Stomach (tissue), 9 donors: ENCODE data around the gene BCL6. TPM values are rescaled to one million over a fixed set of nuclear protein-coding genes. Genes with fewer than 3 reads are reported as not detected.

ENCODE experiments used
- DNase-seq, 2 donors: peaks; one replicate each; pipeline versions ENCODE4 v3.0.0 to v3.0.0-alpha.2; 2013 to 2019
- H3K27ac ChIP-seq, 5 donors: fragments of 200-600 bp in 4 of 5; sonication (generic) in 4 of 5; one replicate each; pipeline ENCODE4 v1.5.1; 2013 to 2019; ENCODE audit warnings: mild to moderate bottlenecking in 1 of 5, moderate library complexity in 1 of 5
- H3K27me3 ChIP-seq, 3 donors: fragments of 200-600 bp; sonication (generic); one replicate each; pipeline ENCODE4 v1.5.1; 2017 to 2019; ENCODE audit warnings: mixed run types in 1 of 3
- H3K36me3 ChIP-seq, 4 donors: fragments of 200-600 bp; sonication (generic); 1 replicate in 3 of 4; 2 replicates in 1 of 4; pipeline ENCODE4 v1.5.1; 2016 to 2019
- H3K4me1 ChIP-seq, 4 donors: fragments of 200-600 bp; sonication (generic); one replicate each; pipeline ENCODE4 v1.5.1; 2016 to 2019
- H3K4me3 ChIP-seq, 4 donors: fragments of 200-600 bp; sonication (generic) in 3 of 4; one replicate each; pipeline ENCODE4 v1.5.1; 2016 to 2019; ENCODE audit warnings: mild to moderate bottlenecking in 1 of 4
- H3K9me3 ChIP-seq, 4 donors: fragments of 200-600 bp; sonication (generic); one replicate each; pipeline ENCODE4 v1.5.1; 2016 to 2019
- EP300 ChIP-seq: sonication (generic); formaldehyde crosslinking; IDR thresholded peaks from one replicate; pipeline ENCODE4 v1.6.1; 2017; ENCODE audit warnings: antibody characterized with exemption
- POLR2A ChIP-seq, 4 donors: fragments of 450-650 bp; IDR thresholded peaks; one replicate each; pipeline ENCODE4 v1.6.1; 2016; ENCODE audit warnings: antibody characterized with exemption in 4 of 4, control low read depth in 2 of 4, mild to moderate bottlenecking in 1 of 4, moderate library complexity in 1 of 4
- POLR2AphosphoS5 ChIP-seq, 3 donors: sonication (generic); formaldehyde crosslinking; IDR thresholded peaks; one replicate each; pipeline ENCODE4 v1.6.1; 2016; ENCODE audit warnings: antibody characterized with exemption in 3 of 3
- WGBS, 5 donors: extraction: QIAGEN DNeasy Blood & Tissue Kit in 3 of 5; methylation state at CpG; one replicate each; pipeline versions ENCODE4 v1.1.5 to v1.1.7; 2013 to 2018; 5-methylcytosine and 5-hydroxymethylcytosine counted together
- intact Hi-C: fragments of 100-400 bp; cut with DNase I; formaldehyde crosslinking; loops from one replicate; pipeline ENCODE4 v1.15.1; 2023; ENCODE audit warnings: low total_unique reads
- polyA plus RNA-seq, 3 donors: library from polyadenylated mRNA; stranded (reverse); fragments of 200-250 nt; gene quantifications; one replicate each; pipeline ENCODE4 v1.2.3, GENCODE V29; 2013
- total RNA-seq, 5 donors: library from RNA; depleted of rRNA; stranded (reverse); fragments of >200 nt; gene quantifications; one replicate each; pipeline versions ENCODE4 v1.1.0 to v1.2.3, GENCODE V29; 2014 to 2016
- TF ChIP-seq, protein P1 (sequence below), 7 experiments: fragments of 450-650 bp in 4 of 7; fragments of 200-600 bp in 3 of 7; sonication (generic) in 3 of 7; IDR thresholded peaks; one replicate each; pipeline ENCODE4 v1.5.1; 2016 to 2019; ENCODE audit warnings: antibody characterized with exemption in 7 of 7, control low read depth in 2 of 7, mild to moderate bottlenecking in 1 of 7
- donor health status: healthy with polysubstance abuse.
- donor health status: Bipolar disorder and iron deficiency.
- donor health status: healthy.

Gene BCL6
- total and polyA plus RNA-seq, 8 donors, result 11.1 to 112 (median 37.7) TPM

DNA sequence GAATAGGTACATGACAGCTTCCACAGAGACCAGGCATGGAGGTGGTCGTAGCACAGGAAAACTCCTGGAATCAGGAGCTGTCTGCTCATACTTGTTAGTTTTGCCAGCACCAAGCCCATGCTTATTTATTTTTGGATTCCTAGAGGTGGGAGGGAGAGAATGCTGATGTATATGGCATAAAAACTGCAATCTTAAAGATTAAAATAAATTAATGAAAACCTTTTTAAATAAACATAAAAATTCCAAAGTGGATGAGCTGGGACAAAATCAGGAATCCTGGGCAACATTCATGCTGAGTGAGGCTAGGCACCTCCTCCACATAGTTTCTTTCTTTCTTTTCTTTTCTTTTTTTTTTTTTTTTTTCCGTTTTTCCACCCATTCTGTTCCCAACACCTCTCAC, 14.3 kb upstream of the BCL6 start:
- H3K27ac ChIP-seq, result no peak overlapping the region
- H3K9me3 ChIP-seq, result no peaks in the 10 kb centered on the region
- TF ChIP-seq POLR2A (IDR thresholded peaks at IDR 0.05) (no peak), POLR2AphosphoS5 (IDR thresholded peaks at IDR 0.05) (no peak), EP300 (no peak)
- TF ChIP-seq, protein P1, sequence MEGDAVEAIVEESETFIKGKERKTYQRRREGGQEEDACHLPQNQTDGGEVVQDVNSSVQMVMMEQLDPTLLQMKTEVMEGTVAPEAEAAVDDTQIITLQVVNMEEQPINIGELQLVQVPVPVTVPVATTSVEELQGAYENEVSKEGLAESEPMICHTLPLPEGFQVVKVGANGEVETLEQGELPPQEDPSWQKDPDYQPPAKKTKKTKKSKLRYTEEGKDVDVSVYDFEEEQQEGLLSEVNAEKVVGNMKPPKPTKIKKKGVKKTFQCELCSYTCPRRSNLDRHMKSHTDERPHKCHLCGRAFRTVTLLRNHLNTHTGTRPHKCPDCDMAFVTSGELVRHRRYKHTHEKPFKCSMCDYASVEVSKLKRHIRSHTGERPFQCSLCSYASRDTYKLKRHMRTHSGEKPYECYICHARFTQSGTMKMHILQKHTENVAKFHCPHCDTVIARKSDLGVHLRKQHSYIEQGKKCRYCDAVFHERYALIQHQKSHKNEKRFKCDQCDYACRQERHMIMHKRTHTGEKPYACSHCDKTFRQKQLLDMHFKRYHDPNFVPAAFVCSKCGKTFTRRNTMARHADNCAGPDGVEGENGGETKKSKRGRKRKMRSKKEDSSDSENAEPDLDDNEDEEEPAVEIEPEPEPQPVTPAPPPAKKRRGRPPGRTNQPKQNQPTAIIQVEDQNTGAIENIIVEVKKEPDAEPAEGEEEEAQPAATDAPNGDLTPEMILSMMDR (IDR thresholded peaks at IDR 0.05), result no peak
- no peak for DNase-seq
- H3K27me3 ChIP-seq, result no peaks in the 10 kb centered on the region
- H3K4me1 ChIP-seq, result peaks cover 0 to 10% (median 8%) of the 10 kb centered on the region in 4 donors
- 61 to 88% (median 75%) methylated on average over 2 of the region's 2 CpGs for WGBS, 5 donors
- no peaks in the 10 kb centered on the region for H3K36me3 ChIP-seq
- H3K4me3 ChIP-seq, result no peak overlapping the region
- intact Hi-C loops, result no loop called here

DNA sequence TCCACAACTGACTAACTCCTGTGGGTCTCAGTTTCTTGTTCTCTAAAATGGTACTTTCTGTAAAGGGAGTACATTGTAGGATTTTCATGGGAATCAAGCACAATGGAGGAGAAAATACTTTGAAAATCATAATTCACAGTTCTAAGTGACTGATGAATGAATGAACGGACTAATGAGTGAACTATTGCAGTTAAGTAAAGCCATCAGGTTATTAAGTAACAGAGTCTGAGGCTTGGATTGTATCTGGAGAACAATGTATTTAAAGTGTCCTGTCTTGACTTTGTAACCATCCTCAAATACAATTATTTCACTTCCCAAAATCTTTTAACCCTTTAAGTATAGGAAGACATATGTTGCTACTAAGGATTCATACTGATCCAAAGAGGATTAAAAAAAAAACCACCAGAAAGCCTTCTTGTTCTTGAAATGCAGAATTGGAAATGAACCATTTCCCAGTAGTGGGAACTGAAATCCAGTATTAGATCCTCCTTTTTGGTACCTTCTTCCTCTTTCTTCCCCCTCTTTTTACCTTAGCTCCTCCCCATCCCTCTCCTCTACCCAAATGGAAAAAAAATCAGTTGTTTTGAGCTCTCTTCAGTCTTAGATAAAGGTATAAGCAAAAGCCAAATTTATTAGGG, 13.2 kb upstream of the BCL6 start:
- H3K4me3 ChIP-seq, result no peak overlapping the region
- intact Hi-C loops, result no loop called here
- H3K27me3 ChIP-seq, result no peaks in the 10 kb centered on the region
- 75 to 92% (median 84%) methylated on average over 1 of the region's 1 CpG for WGBS, 5 donors
- no peaks in the 10 kb centered on the region for H3K9me3 ChIP-seq
- TF ChIP-seq EP300, result no peak
- TF ChIP-seq POLR2AphosphoS5 (IDR thresholded peaks at IDR 0.05), result no peak
- TF ChIP-seq, protein P1 (IDR thresholded peaks at IDR 0.05), result no peak
- TF ChIP-seq POLR2A (IDR thresholded peaks at IDR 0.05), result no peak
- H3K36me3 ChIP-seq, result no peaks in the 10 kb centered on the region
- no peak for DNase-seq
- no peak overlapping the region for H3K27ac ChIP-seq
- no peaks in the 10 kb centered on the region for H3K4me1 ChIP-seq

DNA sequence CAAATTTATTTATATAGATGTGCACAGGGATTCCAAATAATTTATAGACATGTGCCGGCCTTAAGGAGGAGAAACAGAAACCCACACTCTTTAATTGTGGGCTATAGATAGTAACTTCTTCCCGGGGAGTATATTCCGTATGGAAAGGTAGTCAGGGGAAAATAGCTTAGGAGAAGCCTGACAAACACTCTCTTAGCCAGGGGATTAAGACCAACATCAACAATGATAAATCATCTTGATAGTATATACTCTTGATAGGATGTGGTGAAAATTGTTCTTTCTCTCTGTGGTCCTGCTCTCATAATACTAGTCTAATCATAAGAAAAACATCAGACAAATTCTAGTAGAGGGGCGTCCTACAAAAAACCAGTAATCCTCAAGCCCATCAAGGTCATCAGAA, 8.2 kb upstream of the BCL6 start:
- intact Hi-C loops, result no loop called here
- TF ChIP-seq POLR2AphosphoS5 (IDR thresholded peaks at IDR 0.05) (no peak), EP300 (no peak), POLR2A (IDR thresholded peaks at IDR 0.05) (no peak)
- TF ChIP-seq, protein P1 (IDR thresholded peaks at IDR 0.05), result no peak
- WGBS, 5 donors, result 77 to 87% (median 80%) methylated on average over 4 of the region's 4 CpGs
- Histone ChIP-seq H3K36me3 (no peaks in the 10 kb centered on the region), H3K27me3 (no peaks in the 10 kb centered on the region), H3K9me3 (no peaks in the 10 kb centered on the region), H3K27ac (no peak overlapping the region), H3K4me1 (peaks cover 7 to 28% (median 18%) of the 10 kb centered on the region in 4 donors), H3K4me3 (no peak overlapping the region)
- DNase-seq, result no peak

DNA sequence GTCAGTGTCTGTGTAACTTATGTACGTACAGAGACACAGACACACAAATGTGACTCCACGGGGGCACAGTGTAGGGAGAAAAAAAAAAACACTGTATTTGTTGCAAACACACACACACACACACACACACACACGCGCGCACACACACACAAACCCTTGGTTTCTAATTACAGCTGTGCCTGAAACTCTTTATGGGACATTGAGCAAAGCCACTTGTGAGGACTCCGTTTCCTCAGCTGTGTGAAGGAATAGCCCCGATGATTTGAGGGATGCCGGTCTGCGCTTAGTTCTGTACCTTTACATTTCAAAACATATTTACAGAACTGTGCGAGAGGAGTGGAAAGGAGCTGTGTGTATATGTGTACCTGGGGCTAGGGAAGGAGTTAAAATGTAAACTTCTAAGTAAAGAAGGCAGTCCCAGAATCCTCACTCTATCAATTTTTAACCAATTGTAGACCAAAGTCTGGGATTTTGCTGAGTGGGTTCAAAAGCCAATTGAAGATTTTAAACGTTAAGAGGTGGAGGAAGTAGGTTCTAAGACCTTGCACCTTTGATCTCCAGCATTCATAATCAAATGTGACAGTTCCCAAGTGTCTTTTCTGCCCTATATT, 5.3 kb upstream of the BCL6 start:
- WGBS, 5 donors, result 12 to 31% (median 14%) methylated on average over 11 of the region's 11 CpGs
- DNase-seq, result peak; percentile 40 to 59
- no peaks in the 10 kb centered on the region for H3K36me3 ChIP-seq
- no peaks in the 10 kb centered on the region for H3K27me3 ChIP-seq
- intact Hi-C loops, result no loop called here
- peaks cover 19 to 55% (median 34%) of the 10 kb centered on the region in 4 donors for H3K4me1 ChIP-seq
- H3K9me3 ChIP-seq, result no peaks in the 10 kb centered on the region
- TF ChIP-seq EP300 (no peak), POLR2AphosphoS5 (IDR thresholded peaks at IDR 0.05) (no peak), POLR2A (IDR thresholded peaks at IDR 0.05) (no peak)
- TF ChIP-seq, protein P1 (IDR thresholded peaks at IDR 0.05), result no peak
- H3K27ac ChIP-seq, result peak overlapping the region; percentile 68 to 100 (median 93)
- peak overlapping the region; percentile 18 to 32 (median 28) for H3K4me3 ChIP-seq
